ENCODE results near the gene ERBB3.

- TF ChIP-seq CTCF (IDR thresholded peaks at IDR 0.05) (peak in 5 of 7 experiments; percentile 44 to 93 (median 76)), POLR2A (IDR thresholded peaks at IDR 0.05) (no peak), EP300 (IDR thresholded peaks at IDR 0.05) (no peak), POLR2AphosphoS5 (IDR thresholded peaks at IDR 0.05) (peak in 2 of 3 donors; percentile 69 to 82)
Measured at GRCh38 chr12:56119361-56119796, 39.4 kb downstream of the ERBB3 start.

All from stomach (tissue), 4 donors.